HEK293 (cell line): ENCODE results near the gene LAMC3.

Experiments used
- ZNF24 ChIP-seq: fragments of 450-650 bp; formaldehyde crosslinking; IDR thresholded peaks from 2 replicates; pipeline ENCODE4 v1.5.1; 2016; ENCODE audit warnings: missing biosample characterization, missing genetic modification characterization
- ZNF544 ChIP-seq: fragments of 450-650 bp; formaldehyde crosslinking; IDR thresholded peaks from 2 replicates; pipeline ENCODE4 v1.5.0; 2017; ENCODE audit warnings: missing biosample characterization, missing genetic modification characterization
- ZNF785 ChIP-seq: fragments of 450-650 bp; formaldehyde crosslinking; IDR thresholded peaks from 2 replicates; pipeline ENCODE4 v1.5.1; 2016; ENCODE audit warnings: missing biosample characterization, missing genetic modification characterization
- TF ChIP-seq, protein P1 (sequence below): sonication (generic); formaldehyde crosslinking; IDR thresholded peaks from 2 replicates; pipeline ENCODE4 v1.8.1; 2022; ENCODE audit warnings: mild to moderate bottlenecking, moderate library complexity, missing genetic modification reagents

- TF ChIP-seq ZNF544 (tag by site-specific recombination) (no peak), ZNF785 (tag by site-specific recombination) (no peak), ZNF24 (no peak)
- TF ChIP-seq, protein P1, sequence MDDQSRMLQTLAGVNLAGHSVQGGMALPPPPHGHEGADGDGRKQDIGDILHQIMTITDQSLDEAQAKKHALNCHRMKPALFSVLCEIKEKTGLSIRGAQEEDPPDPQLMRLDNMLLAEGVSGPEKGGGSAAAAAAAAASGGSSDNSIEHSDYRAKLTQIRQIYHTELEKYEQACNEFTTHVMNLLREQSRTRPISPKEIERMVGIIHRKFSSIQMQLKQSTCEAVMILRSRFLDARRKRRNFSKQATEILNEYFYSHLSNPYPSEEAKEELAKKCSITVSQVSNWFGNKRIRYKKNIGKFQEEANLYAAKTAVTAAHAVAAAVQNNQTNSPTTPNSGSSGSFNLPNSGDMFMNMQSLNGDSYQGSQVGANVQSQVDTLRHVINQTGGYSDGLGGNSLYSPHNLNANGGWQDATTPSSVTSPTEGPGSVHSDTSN, result no peak
Measured at GRCh38 chr9:131012396-131012917, 3.5 kb downstream of the LAMC3 start.
